NCI-H2171 treated with DMSO at 0.1 percent for 48 hours (cell line): Measurements from ENCODE around the gene FITM1.
"Not testable (repeated sequence)": the region's sequence is repeated elsewhere in the genome, so short reads cannot be mapped to it uniquely, and the experiment has no call there.

Source experiments
- DNase-seq: peaks from one replicate; lab custom pipeline; 2025; lab: John Stamatoyannopoulos, UW

FITM1 gene

GRCh38 chr14:24098229-24098926 is 32.1 kb upstream of the FITM1 start:
- no peak for DNase-seq

- no peak for DNase-seq
Observed at GRCh38 chr14:24098927-24099813, 31.3 kb upstream of the FITM1 start.

- no peak for DNase-seq
Observed at GRCh38 chr14:24100197-24100981, 30.1 kb upstream of the FITM1 start.

DNA sequence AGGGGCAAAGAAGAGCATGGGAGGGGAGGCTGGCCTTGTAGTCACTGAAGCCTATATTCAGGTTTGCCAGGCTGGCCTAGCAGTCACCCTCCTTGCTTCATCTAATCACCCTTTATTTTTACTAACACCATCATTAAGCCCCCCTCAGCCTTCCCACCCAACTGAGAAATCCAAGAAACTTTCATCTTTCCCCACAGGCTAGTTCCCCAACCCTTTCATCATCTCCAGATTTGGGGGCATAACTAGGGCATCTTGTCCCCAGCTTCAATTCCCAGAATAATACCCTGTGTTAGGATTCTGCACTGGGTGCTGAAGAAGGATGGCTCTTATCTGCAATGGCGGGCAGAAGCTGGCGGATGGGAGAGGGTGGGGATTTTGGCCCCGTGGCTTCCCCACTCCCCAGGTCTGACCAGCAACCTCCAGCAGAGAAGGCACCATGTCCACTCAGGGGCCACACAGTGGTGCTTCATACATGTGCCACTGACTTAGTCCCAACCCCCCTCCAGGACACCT is 29.4 kb upstream of the FITM1 start:
- DNase-seq, result no peak

DNA sequence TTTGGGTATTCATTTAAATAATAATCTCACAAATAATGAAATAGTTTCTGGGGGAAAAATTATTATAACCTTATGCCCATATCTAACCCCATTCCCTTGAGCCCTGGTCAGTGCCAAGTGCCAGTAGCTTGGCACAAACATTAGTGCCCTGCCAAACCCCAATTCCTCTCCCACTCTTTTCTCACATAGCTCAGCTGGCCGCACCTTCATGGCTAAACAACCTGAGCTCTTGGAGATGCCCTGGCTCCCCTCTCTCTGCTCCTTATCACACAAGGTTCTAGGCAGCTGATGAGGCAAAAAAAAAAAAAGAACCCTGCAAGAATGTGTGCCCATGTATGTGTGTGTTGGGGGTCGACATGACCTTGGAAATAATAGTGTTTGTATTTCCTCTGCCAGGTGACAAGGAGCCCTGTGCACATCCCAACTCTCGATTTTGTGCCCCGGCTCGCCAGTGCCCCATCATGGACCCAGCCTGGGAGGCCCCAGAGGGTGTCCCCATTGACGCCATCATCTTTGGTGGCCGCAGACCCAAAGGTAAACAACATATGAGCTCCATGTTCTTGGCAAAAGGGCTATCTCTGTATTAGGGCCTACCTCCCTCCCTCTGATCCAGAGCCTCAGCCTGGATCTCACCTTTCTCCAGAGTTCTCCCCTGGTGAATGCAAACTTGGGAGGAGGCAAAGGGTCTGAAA is 28.0 kb upstream of the FITM1 start:
- DNase-seq, result no peak

GRCh38 chr14:24103451-24103850 is 27.0 kb upstream of the FITM1 start:
- no peak for DNase-seq

DNA sequence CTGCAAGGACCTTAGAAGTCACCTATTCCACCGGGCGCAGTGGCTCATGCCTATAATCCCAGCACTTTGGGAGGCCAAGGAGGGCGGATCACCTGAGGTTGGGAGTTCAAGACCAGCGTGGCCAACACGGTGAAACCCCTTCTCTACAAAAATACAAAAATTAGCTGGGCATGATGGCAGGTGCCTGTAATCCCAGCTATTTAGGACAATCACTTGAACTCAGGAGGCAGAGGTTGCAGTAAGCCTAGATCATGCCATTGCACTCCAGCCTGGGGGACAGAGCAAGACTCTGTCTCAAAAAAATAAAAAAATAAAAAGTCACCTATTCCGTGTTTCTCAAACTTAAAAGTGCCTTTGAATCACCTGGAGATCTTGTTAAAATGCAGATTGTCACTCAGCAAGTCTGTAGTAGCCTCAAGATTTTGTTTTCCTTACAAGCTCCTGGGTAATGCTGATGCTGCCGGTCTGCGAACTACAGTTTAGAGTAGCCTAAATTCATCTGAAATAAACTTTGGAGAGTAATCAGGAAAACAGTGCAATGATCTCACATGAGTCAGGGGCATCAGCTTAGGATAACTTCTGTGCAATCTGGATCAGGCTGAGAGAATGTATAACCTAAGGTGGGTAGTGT is 24.7 kb upstream of the FITM1 start:
- DNase-seq, result not testable (repeated sequence)

- no peak for DNase-seq
Observed at GRCh38 chr14:24106672-24107271, 23.7 kb upstream of the FITM1 start.

- no peak for DNase-seq
Observed at GRCh38 chr14:24108336-24108874, 22.1 kb upstream of the FITM1 start.

GRCh38 chr14:24110060-24110459 is 20.4 kb upstream of the FITM1 start:
- DNase-seq, result no peak

GRCh38 chr14:24110523-24110922 is 19.9 kb upstream of the FITM1 start:
- DNase-seq, result no peak

GRCh38 chr14:24113379-24113800 is 17.1 kb upstream of the FITM1 start:
- DNase-seq, result no peak

DNA sequence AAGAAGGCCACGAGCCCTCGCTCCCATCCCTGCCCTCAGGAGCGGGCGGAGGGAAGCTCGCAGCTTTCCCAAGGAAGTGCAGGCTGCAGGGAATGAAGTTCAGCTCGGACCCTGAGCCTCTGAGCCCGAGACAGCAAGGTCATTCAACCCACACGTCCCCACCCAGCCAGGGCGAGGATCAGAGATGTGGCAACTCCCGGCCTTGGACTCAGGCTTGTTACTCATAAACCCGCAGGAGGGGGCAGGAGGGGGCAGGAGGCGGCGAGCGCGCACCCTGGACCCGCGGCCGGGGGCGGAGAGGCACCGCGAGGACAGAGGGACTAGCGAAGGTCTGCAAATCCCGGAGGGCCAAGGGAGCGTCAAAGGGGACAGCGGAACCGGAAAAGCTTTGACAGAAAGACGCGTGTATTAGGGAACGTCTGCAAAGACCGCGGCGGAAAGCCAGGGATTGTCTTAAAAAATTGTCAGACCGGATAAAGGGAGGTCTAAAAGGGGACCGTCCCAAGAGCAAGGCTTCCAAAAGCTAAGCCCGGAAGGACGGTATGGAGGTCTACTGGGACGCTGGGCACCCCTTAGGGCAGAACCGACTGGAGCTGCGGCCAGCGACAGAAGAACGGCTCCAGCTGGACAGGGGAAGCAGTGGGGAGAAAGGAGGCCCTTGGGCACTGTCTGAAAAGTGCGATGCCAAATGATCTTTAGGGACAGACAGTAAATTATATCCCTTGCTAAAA is 16.5 kb upstream of the FITM1 start:
- DNase-seq, result peak; percentile 93

DNA sequence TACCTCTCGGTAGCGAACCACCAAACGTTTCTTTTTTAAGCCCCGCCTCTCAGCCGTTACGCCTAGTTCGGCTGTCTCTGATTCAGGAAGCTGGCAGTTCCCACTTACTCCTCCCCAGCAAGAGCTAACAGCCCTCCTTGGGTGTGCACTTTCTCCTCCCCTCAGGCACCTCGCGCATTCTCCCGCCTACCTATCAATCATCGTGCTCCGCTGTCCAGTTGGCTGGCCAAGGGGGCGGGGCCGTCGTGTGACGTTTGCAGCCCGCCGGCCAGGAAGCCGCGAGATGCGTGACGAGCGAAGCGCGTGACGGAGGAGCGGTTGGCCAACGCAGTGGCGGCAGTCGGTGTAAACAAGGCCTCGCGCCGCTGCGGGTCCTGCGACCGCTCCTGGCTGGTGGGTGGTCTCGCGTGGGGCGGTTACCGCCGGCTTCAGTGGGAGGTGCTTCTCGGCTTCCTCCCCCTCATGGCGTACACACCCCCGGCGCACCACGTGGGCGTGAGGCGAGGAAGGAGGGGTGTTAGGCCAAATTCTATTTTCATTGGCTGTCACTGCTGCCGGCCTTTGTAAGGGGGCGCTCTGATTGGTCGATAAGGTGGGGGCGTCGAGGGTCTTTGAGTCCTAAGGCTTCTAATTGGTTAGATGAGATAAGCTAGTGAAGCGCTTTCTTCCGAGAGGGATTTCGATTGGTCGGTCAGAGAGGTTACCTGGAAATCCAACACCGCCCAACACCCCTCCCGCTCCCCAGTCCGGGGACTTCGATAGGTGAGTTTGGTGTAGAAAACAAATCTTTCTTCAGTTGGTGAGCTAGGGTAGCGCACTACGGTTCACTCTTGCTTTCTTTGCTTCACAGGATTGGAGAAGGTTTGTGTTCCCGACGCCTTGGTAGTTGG is 15.7 kb upstream of the FITM1 start, which contains the start of the genes DCAF11 and NRL:
Gene DCAF11, plus strand, starts transcription at position 246 of the 890 bp plus-strand sequence. CDS start 818 bp downstream, outside the sequence.
Gene NRL, minus strand, starts transcription at position 418 of the 890 bp plus-strand sequence. CDS start 32,101 bp downstream, outside the sequence.
- peak; percentile 100 for DNase-seq

DNA sequence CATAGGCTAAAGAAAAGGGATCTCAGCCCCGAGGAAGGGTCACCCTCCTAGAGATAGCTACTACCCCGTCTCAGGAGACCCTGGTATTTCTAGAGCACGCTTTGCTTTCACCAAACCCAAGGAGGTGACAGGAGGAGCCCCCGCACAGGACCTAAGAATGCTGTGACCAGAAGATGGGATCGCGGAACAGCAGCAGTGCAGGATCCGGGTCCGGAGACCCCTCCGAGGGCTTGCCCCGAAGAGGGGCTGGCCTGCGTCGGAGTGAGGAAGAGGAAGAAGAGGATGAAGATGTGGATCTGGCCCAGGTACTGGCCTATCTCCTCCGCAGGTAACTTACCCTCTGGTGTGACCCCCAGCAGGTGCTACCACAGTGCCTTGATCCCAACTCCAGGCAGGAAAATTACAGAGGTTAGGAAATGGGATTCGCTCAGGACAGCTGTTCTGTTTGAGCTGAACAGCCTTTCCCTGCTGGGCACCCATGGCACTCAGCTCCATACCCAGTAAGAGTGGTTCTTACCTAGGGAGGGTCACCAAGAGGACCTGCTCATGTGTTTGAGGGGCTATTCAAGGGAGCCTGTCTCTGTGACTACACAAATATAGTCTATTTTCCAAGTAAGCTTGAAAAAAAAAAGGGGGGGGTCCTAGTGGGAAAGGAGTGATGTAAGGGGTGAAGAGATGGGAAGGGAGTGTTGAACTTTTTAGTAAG is 14.9 kb upstream of the FITM1 start:
- no peak for DNase-seq

DNA sequence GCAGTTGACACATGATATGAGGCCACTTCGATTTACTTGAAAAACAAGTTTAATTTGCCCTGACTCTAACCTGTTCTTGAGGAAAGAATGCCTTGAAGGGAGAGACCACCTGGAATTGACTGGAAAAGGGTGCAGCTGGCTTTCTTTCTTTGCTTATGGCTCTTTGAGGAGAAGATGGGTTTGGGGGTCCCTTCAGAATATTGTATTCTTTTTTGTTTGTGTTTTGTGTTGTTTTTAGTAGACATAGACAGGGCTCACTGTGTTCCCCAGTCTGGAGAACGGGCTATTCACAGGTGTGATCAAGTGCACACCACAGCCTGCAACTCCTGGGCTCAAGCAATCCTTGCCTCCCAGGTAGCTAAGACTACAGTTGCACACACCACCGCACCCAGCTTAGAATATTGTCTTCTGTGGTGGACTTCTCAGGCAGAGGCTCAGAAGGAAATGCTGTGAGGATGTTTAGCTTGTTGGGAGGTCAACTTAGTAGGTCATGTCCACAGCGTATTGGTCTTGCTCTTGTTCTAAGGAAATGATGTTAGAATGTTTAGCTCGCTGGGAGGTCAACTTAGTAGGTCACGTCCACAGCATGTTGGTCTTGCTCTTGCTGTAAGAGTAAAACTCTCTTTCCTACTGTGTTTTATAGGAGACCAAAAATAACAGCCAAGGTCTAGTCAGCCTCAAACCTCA is 14.2 kb upstream of the FITM1 start:
- DNase-seq, result no peak

DNA sequence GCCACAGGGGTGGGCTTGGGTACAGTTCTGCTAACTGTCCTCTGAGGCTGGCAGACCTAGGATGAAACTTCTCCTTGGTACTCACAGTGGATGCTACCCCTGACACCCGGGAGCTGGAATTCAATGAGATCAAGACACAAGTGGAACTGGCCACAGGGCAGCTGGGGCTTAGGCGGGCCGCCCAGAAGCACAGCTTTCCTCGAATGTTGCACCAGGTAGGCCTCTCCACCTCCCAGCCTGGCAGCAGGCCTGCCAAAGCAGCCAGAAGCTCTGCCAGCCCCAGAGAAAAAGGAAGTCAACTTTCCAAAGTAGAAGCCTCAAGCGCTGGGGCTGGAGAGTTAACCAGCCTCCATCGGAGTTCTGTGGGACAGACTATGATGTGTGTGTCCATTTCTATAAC is 13.3 kb upstream of the FITM1 start:
- DNase-seq, result no peak
